HEK293T (cell line): ENCODE results near the gene MGP.

Experiments used
- ARNT ChIP-seq: fragments of 450-650 bp; IDR thresholded peaks from 2 replicates; pipeline ENCODE4 v1.6.1; 2017; ENCODE audit warnings: mild to moderate bottlenecking
- BHLHE40 ChIP-seq: fragments of 450-650 bp; IDR thresholded peaks from 2 replicates; pipeline ENCODE4 v1.6.1; 2016; ENCODE audit warnings: mild to moderate bottlenecking, moderate library complexity, borderline replicate concordance
- ELF4 ChIP-seq: fragments of 450-650 bp; IDR thresholded peaks from 2 replicates; pipeline ENCODE4 v1.6.1; 2017; ENCODE audit warnings: antibody characterized with exemption
- FOXA1 ChIP-seq: fragments of 450-650 bp; IDR thresholded peaks from 2 replicates; pipeline ENCODE4 v1.6.1; 2016; ENCODE audit warnings: mild to moderate bottlenecking
- FOXK2 ChIP-seq: fragments of 450-650 bp; IDR thresholded peaks from 2 replicates; pipeline ENCODE4 v1.6.1; 2016; ENCODE audit warnings: mild to moderate bottlenecking
- FOXM1 ChIP-seq: fragments of 450-650 bp; IDR thresholded peaks from 2 replicates; pipeline ENCODE4 v1.6.1; 2017; ENCODE audit warnings: mild to moderate bottlenecking, borderline replicate concordance
- LEF1 ChIP-seq: fragments of 450-650 bp; IDR thresholded peaks from 2 replicates; pipeline ENCODE4 v1.6.1; 2017; ENCODE audit warnings: mild to moderate bottlenecking, borderline replicate concordance
- NFRKB ChIP-seq: fragments of 450-650 bp; IDR thresholded peaks from 2 replicates; pipeline ENCODE4 v1.6.1; 2016; ENCODE audit warnings: mild to moderate bottlenecking, moderate library complexity
- SP1 ChIP-seq: fragments of 450-650 bp; IDR thresholded peaks from 2 replicates; pipeline ENCODE4 v1.6.1; 2017
- SUZ12 ChIP-seq: fragments of 450-650 bp; IDR thresholded peaks from 2 replicates; pipeline ENCODE4 v1.6.1; 2016; ENCODE audit warnings: mild to moderate bottlenecking
- TARDBP ChIP-seq: fragments of 450-650 bp; IDR thresholded peaks from 2 replicates; pipeline ENCODE4 v1.6.1; 2016
- ZNF384 ChIP-seq: fragments of 450-650 bp; IDR thresholded peaks from 2 replicates; pipeline ENCODE4 v1.6.1; 2016

DNA sequence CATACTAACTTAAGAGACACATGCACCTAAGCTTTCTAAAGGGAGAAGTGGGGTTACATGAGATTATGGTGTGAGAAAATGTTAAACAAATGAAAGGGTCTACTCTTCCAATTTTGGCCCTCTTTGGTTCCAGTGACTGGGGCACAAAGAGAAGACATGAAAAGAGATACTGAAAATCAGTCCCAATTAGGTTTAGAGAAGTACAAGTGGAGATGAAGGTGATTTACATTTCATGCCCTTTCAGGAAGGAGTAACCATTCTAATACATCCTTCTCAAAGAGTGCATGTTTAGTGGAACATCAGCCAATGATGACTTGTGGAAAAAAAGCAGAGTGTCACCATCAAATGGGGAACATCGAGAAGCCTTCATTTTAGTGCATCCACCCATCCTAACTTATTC is 14.4 kb downstream of the MGP start:
- TF ChIP-seq ELF4, result no peak
- no peak for TF ChIP-seq ARNT
- no peak for TF ChIP-seq LEF1
- no peak for TF ChIP-seq TARDBP
- no peak for TF ChIP-seq ZNF384
- TF ChIP-seq BHLHE40, result no peak
- no peak for TF ChIP-seq FOXA1
- no peak for TF ChIP-seq SP1
- no peak for TF ChIP-seq SUZ12
- no peak for TF ChIP-seq FOXM1
- TF ChIP-seq FOXK2, result no peak
- TF ChIP-seq NFRKB, result no peak
